HepG2 (cell line): Measurements from ENCODE around the gene KCTD16. TPM values are rescaled to one million over a fixed set of nuclear protein-coding genes. Genes with fewer than 3 reads are reported as not detected.

ENCODE experiments used
- ATAC-seq: fragments of 200-7000 bp; cut with Tn5 transposase; 3 replicates; pipeline ENCODE4 v1.9.1; 2020; ENCODE audit warnings: mild to moderate bottlenecking, moderate library complexity
- BruUV-seq: library from RNA; stranded (reverse); fragments of 400-500 nt; replicated peaks from 2 replicates; lab custom pipeline; 2021; lab: Mats Ljungman, UMichigan
- CTCF ChIA-PET: fragments of 300-600 bp; formaldehyde crosslinking; extraction: SDS; loops from one replicate; lab custom pipeline; 2021; ENCODE audit warnings: low total read pairs, inconsistent platforms, low intra/inter-chr PET ratio; lab: Yijun Ruan, JAX
- POLR2A ChIA-PET: fragments of 350-600 bp; sonication (Branson Sonifier 250); formaldehyde crosslinking; loops from one replicate; lab custom pipeline; 2020; ENCODE audit warnings: antibody characterized with exemption, inconsistent platforms; lab: Yijun Ruan, JAX
- DNase-seq: peaks from one replicate; pipeline ENCODE4 v3.0.0-alpha.2; 2015; ENCODE audit warnings: low spot score
- FAIRE-seq: peaks from 3 replicates; lab custom pipeline; 2011; peaks lifted over from hg19 to GRCh38; lab: Jason Lieb, UNC
- H2AFZ ChIP-seq: one replicate; pipeline ENCODE4 v1.6.1; 2011; ENCODE audit warnings: low read length, inconsistent platforms
- H3K27ac ChIP-seq: fragments of 300-600 bp; 3 replicates; pipeline ENCODE4 v1.8.0; 2011; ENCODE audit warnings: mixed run types, mild to moderate bottlenecking, mixed read lengths, low read length, inconsistent platforms; ENCODE audit not compliant: insufficient read depth; ENCODE audit errors: extremely low read length
- H3K27me3 ChIP-seq, 2 experiments: fragments of 200-600 bp in 1 of 2; 2 replicates in 1 of 2; 3 replicates in 1 of 2; pipeline versions ENCODE4 v1.6.0 to v1.8.0; 2011; ENCODE audit warnings: low read length in 2 of 2, mild to moderate bottlenecking in 2 of 2, moderate library complexity in 2 of 2, inconsistent platforms in 1 of 2; ENCODE audit not compliant: insufficient read depth in 2 of 2, control insufficient read depth in 1 of 2
- H3K36me3 ChIP-seq, 2 experiments: fragments of 200-600 bp in 1 of 2; replicated peaks in 1 of 2; 2 replicates in 1 of 2; 3 replicates in 1 of 2; pipeline versions ENCODE4 v1.5.1 to v1.8.0; 2011; ENCODE audit warnings: low read length in 2 of 2, inconsistent platforms in 1 of 2; ENCODE audit not compliant: insufficient read depth in 2 of 2, control insufficient read depth in 1 of 2
- H3K4me1 ChIP-seq: 2 replicates; pipeline ENCODE4 v1.5.1; 2012; ENCODE audit warnings: low read length, inconsistent platforms; ENCODE audit not compliant: insufficient read depth
- H3K4me2 ChIP-seq: 2 replicates; pipeline ENCODE4 v1.6.0; 2011; ENCODE audit warnings: low read depth, low read length, inconsistent platforms
- H3K4me3 ChIP-seq, 3 experiments: fragments of 200-600 bp in 1 of 3; sonication (generic), shearing (Covaris generic) in 1 of 3; replicated peaks in 1 of 3; 2 replicates each; pipeline ENCODE4 v1.5.1; 2011 to 2016; ENCODE audit warnings: low read length in 3 of 3, inconsistent platforms in 2 of 3, low read depth in 2 of 3, mild to moderate bottlenecking in 2 of 3, control low read depth in 1 of 3, mixed read lengths in 1 of 3; ENCODE audit not compliant: insufficient read depth in 1 of 3
- H3K79me2 ChIP-seq: one replicate; pipeline ENCODE4 v1.6.1; 2011; ENCODE audit warnings: low read length, inconsistent platforms; ENCODE audit not compliant: insufficient read depth
- H3K9ac ChIP-seq: 2 replicates; pipeline ENCODE4 v1.6.0; 2011; ENCODE audit warnings: mild to moderate bottlenecking, low read depth, low read length, inconsistent platforms; ENCODE audit not compliant: insufficient read depth
- H3K9me3 ChIP-seq: 2 replicates; pipeline ENCODE4 v1.5.1; 2012; ENCODE audit warnings: mild to moderate bottlenecking, low read length
- H4K20me1 ChIP-seq: 2 replicates; pipeline ENCODE4 v1.6.0; 2011; ENCODE audit warnings: inconsistent platforms, mild to moderate bottlenecking, low read length, moderate library complexity; ENCODE audit not compliant: insufficient read depth
- FIP1L1 ChIP-seq: fragments of 200-400 bp; formaldehyde crosslinking; IDR thresholded peaks from 2 replicates; pipeline ENCODE4 v1.6.1; 2018; ENCODE audit warnings: low read depth, mild to moderate bottlenecking, low read length, moderate library complexity, borderline replicate concordance; ENCODE audit not compliant: insufficient read depth
- IKZF1 ChIP-seq: fragments of 450-650 bp; IDR thresholded peaks from 2 replicates; pipeline ENCODE4 v1.7.1; 2016
- MIXL1 ChIP-seq: IDR thresholded peaks from 2 replicates; pipeline ENCODE4 v1.6.1; 2016
- NCOR1 ChIP-seq: fragments of 200-600 bp; sonication (generic); IDR thresholded peaks from 2 replicates; pipeline ENCODE4 v1.7.0; 2017; ENCODE audit warnings: antibody characterized with exemption, low read length, borderline replicate concordance
- PAF1 ChIP-seq: IDR thresholded peaks from 2 replicates; pipeline ENCODE4 v1.6.1; 2016; ENCODE audit warnings: missing genetic modification reagents, missing compliant biosample characterization
- SAFB2 ChIP-seq: sonication (generic); formaldehyde crosslinking; IDR thresholded peaks from 2 replicates; pipeline ENCODE4 v1.5.1; 2020; ENCODE audit warnings: missing genetic modification reagents, low read depth, mild to moderate bottlenecking, borderline replicate concordance
- SP1 ChIP-seq, 2 experiments: fragments of 450-650 bp in 1 of 2; sonication (generic) in 1 of 2; formaldehyde crosslinking in 1 of 2; IDR thresholded peaks; 2 replicates each; pipeline versions ENCODE4 v1.4.0 to v1.6.1; 2016 to 2020; ENCODE audit warnings: missing genetic modification reagents in 1 of 2
- STAG1 ChIP-seq: sonication (generic); formaldehyde crosslinking; IDR thresholded peaks from 2 replicates; pipeline ENCODE4 v1.4.0; 2020; ENCODE audit warnings: missing genetic modification reagents
- ZNF121 ChIP-seq: sonication (generic); formaldehyde crosslinking; IDR thresholded peaks from 2 replicates; pipeline ENCODE4 v1.5.0; 2020; ENCODE audit warnings: mild to moderate bottlenecking, missing genetic modification reagents
- ZNF143 ChIP-seq: sonication (generic); formaldehyde crosslinking; IDR thresholded peaks from 2 replicates; pipeline ENCODE4 v1.4.0; 2020; ENCODE audit warnings: missing genetic modification reagents
- ZNF20 ChIP-seq: sonication (generic); formaldehyde crosslinking; IDR thresholded peaks from 2 replicates; pipeline ENCODE4 v1.4.0; 2020; ENCODE audit warnings: mild to moderate bottlenecking, moderate library complexity, missing genetic modification reagents
- ZNF34 ChIP-seq: sonication (generic); formaldehyde crosslinking; IDR thresholded peaks from 2 replicates; pipeline ENCODE4 v1.4.0; 2020; ENCODE audit warnings: mild to moderate bottlenecking, missing genetic modification reagents, borderline replicate concordance
- ZNF367 ChIP-seq: sonication (generic); formaldehyde crosslinking; IDR thresholded peaks from 2 replicates; pipeline ENCODE4 v1.4.0; 2020; ENCODE audit warnings: missing genetic modification reagents, borderline replicate concordance
- ZNF451 ChIP-seq: sonication (generic); formaldehyde crosslinking; IDR thresholded peaks from 2 replicates; pipeline ENCODE4 v1.5.0; 2020; ENCODE audit warnings: mild to moderate bottlenecking, missing genetic modification reagents
- ZNF496 ChIP-seq: sonication (generic); formaldehyde crosslinking; IDR thresholded peaks from 2 replicates; pipeline ENCODE4 v1.8.1; 2023; ENCODE audit warnings: mild to moderate bottlenecking, moderate library complexity, missing genetic modification reagents; ENCODE audit not compliant: insufficient replicate concordance
- WGBS: methylation state at CpG from one replicate; pipeline ENCODE4 v1.1.6; 2017; ENCODE audit warnings: low lambda C conversion rate; 5-methylcytosine and 5-hydroxymethylcytosine counted together
- in situ Hi-C: cut with HindIII; loops from 2 replicates; pipeline ENCODE4 v1.10.0; 2017; ENCODE audit warnings: low pct_unique_long_range_greater_than_20kb; ENCODE audit not compliant: extremely low pct_ligation_motif_present
- intact Hi-C: fragments of 100-400 bp; cut with micrococcal nuclease; formaldehyde crosslinking; loops from one replicate; pipeline ENCODE4 v1.10.0; 2022; ENCODE audit not compliant: unreplicated experiment
- polyA plus RNA-seq, 8 experiments: library from polyadenylated mRNA; depleted of rRNA in 3 of 8; stranded (reverse) in 7 of 8; unstranded in 1 of 8; fragments of >200 nt; fragmentation: Illumina TruSeq in 4 of 8; extraction: Trizol in 4 of 8; gene quantifications; 2 replicates each; pipeline versions ENCODE4 v1.2.1 to v1.2.3, GENCODE V29; 2011 to 2016; ENCODE audit warnings: low read depth in 4 of 8, missing spikeins in 1 of 8, mixed read lengths in 1 of 8; ENCODE audit not compliant: insufficient read depth in 1 of 8
- total RNA-seq, 5 experiments: library from RNA; depleted of rRNA; stranded (reverse); fragments of >200 nt; fragmentation: Illumina TruSeq; extraction: Trizol; gene quantifications; 2 replicates each; pipeline ENCODE4 v1.2.3, GENCODE V29; 2016; ENCODE audit warnings: low read depth in 1 of 5
- TF ChIP-seq, protein P1 (sequence below): sonication (generic); formaldehyde crosslinking; IDR thresholded peaks from 2 replicates; pipeline ENCODE4 v1.8.0; 2022; ENCODE audit warnings: mild to moderate bottlenecking, missing genetic modification reagents, borderline replicate concordance
- TF ChIP-seq, protein P2 (sequence below): sonication (generic); formaldehyde crosslinking; IDR thresholded peaks from 2 replicates; pipeline ENCODE4 v1.5.0; 2020; ENCODE audit warnings: mild to moderate bottlenecking, missing genetic modification reagents

The KCTD16 gene
- total and polyA plus RNA-seq, 2 of the 13 experiments (the other 11 are each of a cell fraction or from before 2014, with no cell fraction given), result 0.02 to 0.09 TPM

DNA sequence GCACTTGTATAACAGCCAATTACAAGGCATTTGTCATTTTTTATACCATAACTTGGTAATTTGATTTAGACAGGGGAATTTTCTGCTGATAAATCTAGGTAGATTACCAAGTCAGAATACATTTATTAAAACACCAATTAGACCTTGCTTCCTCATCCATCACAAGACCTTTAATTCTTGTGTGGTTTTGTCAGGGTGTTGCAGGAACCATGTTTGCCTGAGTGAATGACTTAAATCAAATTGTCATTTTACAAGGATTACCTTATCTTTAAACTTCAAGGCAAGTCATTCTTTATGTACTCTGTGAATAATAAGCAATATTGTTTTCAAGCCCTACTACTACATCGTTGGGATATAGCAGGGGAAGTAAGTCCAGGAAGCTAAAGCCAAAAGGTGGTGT, 257.7 kb downstream of the KCTD16 start:
- H2AFZ ChIP-seq, result no peak overlapping the region
- no peaks in the 10 kb centered on the region for H3K79me2 ChIP-seq
- intact Hi-C loops (no loop called here), in situ Hi-C loops (no loop called here)
- no peak for FAIRE-seq
- DNase-seq, result no peak
- H3K27ac ChIP-seq, result no peak overlapping the region
- WGBS, result 0% methylated on average over 1 of the region's 1 CpG
- ChIA-PET CTCF (no interaction called here), POLR2A (no interaction called here)
- no peaks in the 10 kb centered on the region for H3K36me3 ChIP-seq
- H3K9ac ChIP-seq, result no peak overlapping the region
- H3K27me3 ChIP-seq, result no peaks in the 10 kb centered on the region
- no TSS peak for BruUV-seq
- no peaks in the 10 kb centered on the region for H3K9me3 ChIP-seq
- H3K4me3 ChIP-seq, result no peak overlapping the region
- no peak for ATAC-seq
- H3K4me2 ChIP-seq, result no peak overlapping the region
- H4K20me1 ChIP-seq, result no peaks in the 10 kb centered on the region
- TF ChIP-seq SP1 (IDR thresholded peaks at IDR 0.05) (no peak), SP1 (CRISPR knock-in tag; IDR thresholded peaks at IDR 0.05) (no peak), IKZF1 (no peak), FIP1L1 (no peak), PAF1 (no peak), ZNF121 (CRISPR knock-in tag) (no peak), ZNF367 (no peak), ZNF34 (CRISPR knock-in tag) (no peak)
- TF ChIP-seq, protein P1, sequence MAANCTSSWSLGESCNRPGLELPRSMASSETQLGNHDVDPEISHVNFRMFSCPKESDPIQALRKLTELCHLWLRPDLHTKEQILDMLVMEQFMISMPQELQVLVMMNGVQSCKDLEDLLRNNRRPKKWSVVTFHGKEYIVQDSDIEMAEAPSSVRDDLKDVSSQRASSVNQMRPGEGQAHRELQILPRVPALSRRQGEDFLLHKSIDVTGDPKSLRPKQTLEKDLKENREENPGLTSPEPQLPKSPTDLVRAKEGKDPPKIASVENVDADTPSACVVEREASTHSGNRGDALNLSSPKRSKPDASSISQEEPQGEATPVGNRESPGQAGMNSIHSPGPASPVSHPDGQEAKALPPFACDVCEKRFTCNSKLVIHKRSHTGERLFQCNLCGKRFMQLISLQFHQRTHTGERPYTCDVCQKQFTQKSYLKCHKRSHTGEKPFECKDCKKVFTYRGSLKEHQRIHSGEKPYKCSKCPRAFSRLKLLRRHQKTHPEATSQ (CRISPR knock-in tag), result no peak
- no peaks in the 10 kb centered on the region for H3K4me1 ChIP-seq

GRCh38 chr5:144429405-144429804, 258.7 kb downstream of the KCTD16 start:
- TF ChIP-seq STAG1 (CRISPR knock-in tag), result no peak
- TF ChIP-seq MIXL1, result no peak
- no peak for TF ChIP-seq ZNF451 (CRISPR knock-in tag)
- TF ChIP-seq, protein P2, sequence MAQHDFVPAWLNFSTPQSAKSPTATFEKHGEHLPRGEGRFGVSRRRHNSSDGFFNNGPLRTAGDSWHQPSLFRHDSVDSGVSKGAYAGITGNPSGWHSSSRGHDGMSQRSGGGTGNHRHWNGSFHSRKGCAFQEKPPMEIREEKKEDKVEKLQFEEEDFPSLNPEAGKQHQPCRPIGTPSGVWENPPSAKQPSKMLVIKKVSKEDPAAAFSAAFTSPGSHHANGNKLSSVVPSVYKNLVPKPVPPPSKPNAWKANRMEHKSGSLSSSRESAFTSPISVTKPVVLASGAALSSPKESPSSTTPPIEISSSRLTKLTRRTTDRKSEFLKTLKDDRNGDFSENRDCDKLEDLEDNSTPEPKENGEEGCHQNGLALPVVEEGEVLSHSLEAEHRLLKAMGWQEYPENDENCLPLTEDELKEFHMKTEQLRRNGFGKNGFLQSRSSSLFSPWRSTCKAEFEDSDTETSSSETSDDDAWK (CRISPR knock-in tag), result no peak
- TF ChIP-seq NCOR1, result no peak
- TF ChIP-seq SAFB2, result no peak
- TF ChIP-seq ZNF496 (CRISPR knock-in tag), result no peak
- TF ChIP-seq ZNF143, result no peak
- no peak for TF ChIP-seq ZNF20
- Histone ChIP-seq H3K9ac (no peak overlapping the region), H3K9me3 (no peaks in the 10 kb centered on the region), H3K4me3 (no peak overlapping the region), H3K79me2 (no peaks in the 10 kb centered on the region), H3K36me3 (no peaks in the 10 kb centered on the region), H4K20me1 (no peaks in the 10 kb centered on the region), H3K4me2 (no peak overlapping the region), H2AFZ (no peak overlapping the region), H3K4me1 (no peaks in the 10 kb centered on the region), H3K27ac (no peak overlapping the region), H3K27me3 (no peaks in the 10 kb centered on the region)
- no peak for DNase-seq
- BruUV-seq, result no TSS peak
- no peak for FAIRE-seq
- intact Hi-C loops (no loop called here), in situ Hi-C loops (no loop called here)
- ChIA-PET CTCF (no interaction called here), POLR2A (no interaction called here)
- WGBS, result 0% methylated on average over 1 of the region's 1 CpG
- ATAC-seq, result no peak
